DOHH2 (cell line): Measurements from ENCODE around the gene AUTS2.

ENCODE experiments used
- CTCF ChIP-seq: fragments of 200-600 bp; sonication (generic); IDR thresholded peaks from one replicate; pipeline ENCODE4 v1.5.1; 2014; ENCODE audit warnings: antibody characterized with exemption, mild to moderate bottlenecking, low read depth, low read length; ENCODE audit not compliant: poor library complexity, severe bottlenecking
- EZH2phosphoT487 ChIP-seq: fragments of 200-600 bp; sonication (generic); IDR thresholded peaks from 2 replicates; pipeline ENCODE4 v1.6.1; 2017; ENCODE audit warnings: borderline replicate concordance, mild to moderate bottlenecking, antibody characterized with exemption, low read length, moderate library complexity, mixed read lengths

GRCh38 chr7:70673778-70674570 is 1075.7 kb downstream of the AUTS2 start:
- TF ChIP-seq CTCF (no peak), EZH2phosphoT487 (no peak)
